Adrenal gland (tissue), 12 donors: ENCODE measurements around the gene ETF1. TPM values are rescaled to one million over a fixed set of nuclear protein-coding genes. Genes with fewer than 3 reads are reported as not detected.
A peak's percentile ranks its signal among the peaks of the same experiment; 100 is the strongest.

Experiments used
- DNase-seq, 7 donors: peaks; one replicate each; pipeline ENCODE4 v3.0.0-alpha.2; 2019 to 2020
- H3K27ac ChIP-seq, 5 donors: fragments of 200-600 bp; sonication (generic) in 4 of 5; 1 replicate in 3 of 5; 2 replicates in 2 of 5; pipeline versions ENCODE4 v1.5.1 to v1.8.0; 2016 to 2020; ENCODE audit warnings: mild to moderate bottlenecking in 1 of 5
- H3K27me3 ChIP-seq: fragments of 200-600 bp; 2 replicates; pipeline ENCODE4 v1.8.0; 2021
- H3K36me3 ChIP-seq, 2 donors: fragments of 200-600 bp; replicated peaks in 1 of 2; 1 replicate in 1 of 2; 2 replicates in 1 of 2; pipeline versions ENCODE4 v1.5.1 to v1.8.0; 2018 to 2022
- H3K4me1 ChIP-seq, 2 donors: fragments of 200-600 bp; replicated peaks in 1 of 2; 1 replicate in 1 of 2; 2 replicates in 1 of 2; pipeline versions ENCODE4 v1.5.1 to v1.8.0; 2018 to 2021
- H3K4me3 ChIP-seq, 4 donors: fragments of 200-600 bp; sonication (generic) in 3 of 4; one replicate each; pipeline ENCODE4 v1.5.1; 2016 to 2018
- H3K9me3 ChIP-seq, 3 donors: fragments of 200-600 bp; sonication (generic) in 1 of 3; replicated peaks in 1 of 3; 1 replicate in 2 of 3; 2 replicates in 1 of 3; pipeline versions ENCODE4 v1.5.1 to v1.8.0; 2016 to 2021
- POLR2A ChIP-seq, 2 donors: fragments of 450-650 bp; IDR thresholded peaks; one replicate each; pipeline ENCODE4 v1.6.1; 2017; ENCODE audit warnings: antibody characterized with exemption in 2 of 2, mild to moderate bottlenecking in 2 of 2, moderate library complexity in 1 of 2
- WGBS, 4 donors: extraction: QIAGEN DNeasy Blood & Tissue Kit in 2 of 4; methylation state at CpG; one replicate each; pipeline versions ENCODE4 v1.1.5 to v1.1.7; 2013 to 2017; 5-methylcytosine and 5-hydroxymethylcytosine counted together
- intact Hi-C, 2 donors: fragments of 100-400 bp; cut with DNase I; formaldehyde crosslinking; loops; one replicate each; pipeline versions ENCODE4 v1.14.1 to v1.15.0; 2022 to 2023
- polyA plus RNA-seq, 3 donors: library from polyadenylated mRNA; stranded (reverse); fragments of 200-250 nt in 2 of 3; fragments of 350-450 nt in 1 of 3; fragmentation: Illumina TruSeq in 1 of 3; extraction: RNeasy Lipid Tissue Mini Kit (QIAGEN cat#74804) in 1 of 3; gene quantifications; one replicate each; pipeline ENCODE4 v1.2.3, GENCODE V29; 2013 to 2014
- total RNA-seq, 9 donors: library from RNA; depleted of rRNA in 4 of 9; stranded (reverse); fragments of >200 nt in 4 of 9; fragments of 120-200 nt in 1 of 9; fragmentation: NEBNext Ultra II Directional in 1 of 9; extraction: Animal tissue kit (Norgen Biotek cat#: 25700) in 1 of 9; gene quantifications; one replicate each; pipeline versions ENCODE4 v1.1.0 to v1.2.4, GENCODE V29; 2013 to 2023
- TF ChIP-seq, protein P1 (sequence below), 6 experiments: fragments of 450-650 bp in 4 of 6; fragments of 200-600 bp in 2 of 6; sonication (generic) in 1 of 6; IDR thresholded peaks; 1 replicate in 5 of 6; 2 replicates in 1 of 6; pipeline versions ENCODE4 v1.5.1 to v1.8.0; 2016 to 2021; ENCODE audit warnings: antibody characterized with exemption in 6 of 6, mild to moderate bottlenecking in 2 of 6, moderate library complexity in 1 of 6
- donor health status: healthy with polysubstance abuse.
- donor health status: Bipolar disorder and iron deficiency.
- donor health status: DM: yes; HTN: yes; CAD: no.
- donor health status: DM: no; HTN: no; CAD: no.
- donor health status: DM: no; HTN: no; CAD: no.
- donor health status: DM: yes; HTN: yes; CAD: no.

Gene ETF1
- total and polyA plus RNA-seq, 12 donors, result 25.4 to 178 (median 72.3) TPM

GRCh38 chr5:138503487-138504270, 39.4 kb downstream of the ETF1 start:
- Histone ChIP-seq H3K27me3 (no peaks in the 10 kb centered on the region), H3K4me3 (no peak overlapping the region), H3K4me1 (peaks cover 9 to 34% of the 10 kb centered on the region in 2 donors), H3K36me3 (peaks cover 0 to 20% of the 10 kb centered on the region in 2 donors), H3K27ac (peak overlapping the region in 1 of 5 donors; percentile 45), H3K9me3 (no peaks in the 10 kb centered on the region)
- intact Hi-C loops, result loop anchor here (2.0 to 5.0 kb wide), 2 partner anchors 46 to 49 kb away; no protein-coding TSS in a partner anchor
- DNase-seq, result peak; percentile 40 to 73 (median 51)
- TF ChIP-seq, protein P1, sequence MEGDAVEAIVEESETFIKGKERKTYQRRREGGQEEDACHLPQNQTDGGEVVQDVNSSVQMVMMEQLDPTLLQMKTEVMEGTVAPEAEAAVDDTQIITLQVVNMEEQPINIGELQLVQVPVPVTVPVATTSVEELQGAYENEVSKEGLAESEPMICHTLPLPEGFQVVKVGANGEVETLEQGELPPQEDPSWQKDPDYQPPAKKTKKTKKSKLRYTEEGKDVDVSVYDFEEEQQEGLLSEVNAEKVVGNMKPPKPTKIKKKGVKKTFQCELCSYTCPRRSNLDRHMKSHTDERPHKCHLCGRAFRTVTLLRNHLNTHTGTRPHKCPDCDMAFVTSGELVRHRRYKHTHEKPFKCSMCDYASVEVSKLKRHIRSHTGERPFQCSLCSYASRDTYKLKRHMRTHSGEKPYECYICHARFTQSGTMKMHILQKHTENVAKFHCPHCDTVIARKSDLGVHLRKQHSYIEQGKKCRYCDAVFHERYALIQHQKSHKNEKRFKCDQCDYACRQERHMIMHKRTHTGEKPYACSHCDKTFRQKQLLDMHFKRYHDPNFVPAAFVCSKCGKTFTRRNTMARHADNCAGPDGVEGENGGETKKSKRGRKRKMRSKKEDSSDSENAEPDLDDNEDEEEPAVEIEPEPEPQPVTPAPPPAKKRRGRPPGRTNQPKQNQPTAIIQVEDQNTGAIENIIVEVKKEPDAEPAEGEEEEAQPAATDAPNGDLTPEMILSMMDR (IDR thresholded peaks at IDR 0.05), result peak; percentile 50 to 92 (median 84)
- no peak for TF ChIP-seq POLR2A (IDR thresholded peaks at IDR 0.05)
- WGBS, 4 donors, result 14 to 25% (median 23%) methylated on average over 6 of the region's 6 CpGs

DNA sequence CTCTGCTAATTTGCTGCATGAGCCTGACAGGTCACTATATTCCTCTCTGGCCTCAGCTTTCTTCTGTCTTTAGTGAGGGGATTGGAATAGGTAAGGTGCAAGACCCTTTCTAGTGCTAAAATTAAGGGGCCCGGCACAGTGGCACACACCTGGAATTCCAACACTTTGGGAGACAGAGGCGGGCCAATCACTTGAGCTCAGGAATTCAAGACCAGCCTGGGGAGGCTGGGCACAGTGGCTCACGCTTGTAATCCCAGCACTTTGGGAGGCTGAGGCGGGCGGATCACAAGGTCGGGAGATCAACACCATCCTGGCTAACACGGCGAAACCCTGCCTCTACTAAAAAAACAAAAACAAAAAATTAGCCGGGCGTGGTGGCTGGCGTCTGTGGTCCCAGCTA, 40.5 kb downstream of the ETF1 start:
- no peak for TF ChIP-seq POLR2A (IDR thresholded peaks at IDR 0.05)
- TF ChIP-seq, protein P1 (IDR thresholded peaks at IDR 0.05), result no peak
- Histone ChIP-seq H3K27me3 (no peaks in the 10 kb centered on the region), H3K36me3 (peaks cover 0 to 10% of the 10 kb centered on the region in 2 donors), H3K4me3 (no peak overlapping the region), H3K4me1 (peaks cover under 1 to 24% of the 10 kb centered on the region in 2 donors), H3K27ac (no peak overlapping the region), H3K9me3 (no peaks in the 10 kb centered on the region)
- 79 to 88% (median 86%) methylated on average over 11 of the region's 11 CpGs for WGBS, 4 donors
- intact Hi-C loops, result loop anchor here in 1 of 2 donors (5.0 kb wide), 1 partner anchor 45 kb away; no protein-coding TSS in a partner anchor
- peak in 1 of 7 donors; percentile 50 for DNase-seq

- intact Hi-C loops, result loop anchor here in 1 of 2 donors (5.0 kb wide), 1 partner anchor 45 kb away; no protein-coding TSS in a partner anchor
- Histone ChIP-seq H3K4me3 (no peak overlapping the region), H3K27me3 (no peaks in the 10 kb centered on the region), H3K27ac (no peak overlapping the region), H3K4me1 (peaks cover 0 to 21% of the 10 kb centered on the region in 2 donors), H3K9me3 (no peaks in the 10 kb centered on the region), H3K36me3 (peaks cover 0 to 6% of the 10 kb centered on the region in 2 donors)
- WGBS, 4 donors, result 59 to 63% (median 61%) methylated on average over 4 of the region's 4 CpGs
- peak in 3 of 7 donors; percentile 44 to 64 (median 55) for DNase-seq
- TF ChIP-seq POLR2A (IDR thresholded peaks at IDR 0.05), result no peak
- TF ChIP-seq, protein P1 (IDR thresholded peaks at IDR 0.05), result no peak
These were observed 40.9 kb downstream of the ETF1 start for GRCh38 chr5:138502121-138502520.

DNA sequence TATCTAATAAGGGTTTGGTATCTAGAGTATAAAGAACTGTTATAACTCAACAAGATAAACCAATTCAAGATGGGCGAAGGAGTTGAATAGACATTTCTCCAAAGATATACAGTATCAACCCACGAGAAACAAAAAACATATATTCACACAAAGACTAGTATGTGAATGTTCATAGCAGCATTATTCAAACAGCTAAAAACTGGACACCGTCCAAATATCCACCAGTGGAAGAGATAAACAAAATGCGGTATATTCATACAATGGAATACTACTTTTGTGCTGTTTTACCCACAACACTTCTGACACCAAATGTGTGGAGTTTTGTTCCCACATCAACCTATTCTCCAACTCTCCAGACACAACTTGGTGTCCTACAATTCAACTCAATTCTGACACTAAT, 44.7 kb downstream of the ETF1 start:
- DNase-seq, result no peak
- whole genome bisulfite sequencing, 4 donors, result 54 to 74% (median 68%) methylated on average over 4 of the region's 4 CpGs
- H3K9me3 ChIP-seq, result no peaks in the 10 kb centered on the region
- H3K36me3 ChIP-seq, result no peaks in the 10 kb centered on the region
- H3K4me3 ChIP-seq, result no peak overlapping the region
- TF ChIP-seq, protein P1 (IDR thresholded peaks at IDR 0.05), result no peak
- intact Hi-C loops, result no loop called here
- no peaks in the 10 kb centered on the region for H3K4me1 ChIP-seq
- H3K27ac ChIP-seq, result no peak overlapping the region
- no peaks in the 10 kb centered on the region for H3K27me3 ChIP-seq
